ENCODE results near the gene CYP26B1.

GRCh38 chr2:72108121-72108520 is 39.5 kb downstream of the CYP26B1 start:
- TF ChIP-seq GATA2 (IDR thresholded peaks at IDR 0.05; ENCODE audit: insufficient read depth, insufficient read length, low read depth, low read length) (no peak), CTCF (IDR thresholded peaks at IDR 0.05; ENCODE audit: extremely low read depth in 1 of 2, insufficient read depth in 1 of 2, low read depth in 1 of 2, low read length in 2 of 2) (no peak)
